ENCODE results near the gene HEATR3. TPM values are rescaled to one million over a fixed set of nuclear protein-coding genes. Genes with fewer than 3 reads are reported as not detected.

HEATR3 gene
- total and polyA plus RNA-seq, 2 of the 8 experiments (the other 6 are each of a cell fraction or from before 2014, with no cell fraction given): 13.0 to 29.2 TPM

- Histone ChIP-seq H2BK12ac (ENCODE audit: low read depth, low read length) (no peak overlapping the region), H2AFZ (ENCODE audit: low read length) (no peak overlapping the region), H3K9ac (replicated peaks in 1 of 4; ENCODE audit: extremely low read depth in 1 of 4, low read depth in 3 of 4, low read length in 3 of 4) (no peak overlapping the region), H2BK5ac (ENCODE audit: low read depth, low read length) (no peak overlapping the region), H3K23ac (ENCODE audit: insufficient read length) (no peak overlapping the region), H2BK15ac (ENCODE audit: low read length) (no peak overlapping the region), H3K4ac (replicated peaks; ENCODE audit: insufficient read length, low read depth, low read length) (no peak overlapping the region), H3K79me1 (ENCODE audit: low read depth, low read length) (no peaks in the 10 kb centered on the region; the same call in 1 of the 2 replicates), H2AK5ac (ENCODE audit: low read depth, low read length) (no peak overlapping the region), H4K91ac (replicated peaks; ENCODE audit: insufficient read length, low read length) (no peak overlapping the region), H4K5ac (ENCODE audit: insufficient read length, low read depth, low read length) (no peak overlapping the region), H3K14ac (ENCODE audit: insufficient read length) (no peak overlapping the region), H3K9me3 (ENCODE audit: insufficient read depth in 2 of 2, low read depth in 1 of 2, low read length in 1 of 2) (peaks cover 0 to 8% of the 10 kb centered on the region in 2 experiments; a peak in 1 of 4 replicates), H3K79me2 (ENCODE audit: control insufficient read depth in 1 of 2, insufficient read depth in 2 of 2, low read length in 2 of 2) (no peaks in the 10 kb centered on the region), H2BK20ac (ENCODE audit: low read length) (no peak overlapping the region), H3K4me3 (ENCODE audit: extremely low read depth in 1 of 4, insufficient read depth in 2 of 4, low read depth in 3 of 4, low read length in 4 of 4) (no peak overlapping the region), H3K4me2 (ENCODE audit: insufficient read depth in 1 of 2, low read depth in 2 of 2, low read length in 2 of 2) (no peak overlapping the region), H4K8ac (ENCODE audit: extremely low read depth, insufficient read depth, low read length) (no peak overlapping the region), H3K23me2 (ENCODE audit: low read depth, low read length) (no peaks in the 10 kb centered on the region), H2BK120ac (replicated peaks; ENCODE audit: low read depth, low read length) (no peak overlapping the region), H3K36me3 (ENCODE audit: control insufficient read depth in 2 of 4, insufficient read depth in 4 of 4, low read length in 3 of 4) (no peaks in the 10 kb centered on the region), H3K56ac (replicated peaks; ENCODE audit: insufficient read length, low read depth, low read length) (no peak overlapping the region), H3K27me3 (replicated peaks in 1 of 4; ENCODE audit: control insufficient read depth in 3 of 4, extremely low read depth in 1 of 4, insufficient read depth in 3 of 4, low read length in 3 of 4) (no peaks in the 10 kb centered on the region; a peak in 1 of 7 replicates), H3K4me1 (replicated peaks in 1 of 4; ENCODE audit: control insufficient read depth in 3 of 4, insufficient read depth in 4 of 4, low read length in 3 of 4) (no peaks in the 10 kb centered on the region), H3K27ac (ENCODE audit: low read depth, low read length) (no peak overlapping the region), H4K20me1 (replicated peaks in 1 of 2; ENCODE audit: control insufficient read depth in 1 of 2, insufficient read depth in 2 of 2, low read length in 2 of 2) (no peaks in the 10 kb centered on the region), H3K18ac (ENCODE audit: extremely low read depth, low read length) (no peak overlapping the region)
- WGBS, 2 experiments (ENCODE audit: extremely low coverage in 1 of 2, insufficient coverage in 1 of 2, insufficient read length in 1 of 2, insufficient replicate concordance in 2 of 2, low coverage in 1 of 2, low lambda C conversion rate in 2 of 2, missing lambda C conversion rate in 1 of 2): 93% methylated on average over 4 of the region's 4 CpGs; no CpG with 5 or more reads in 1 of the 2 experiments
- POLR2A ChIA-PET (ENCODE audit: partially characterized antibody): no interaction called here
- DNase-seq (ENCODE audit: low read depth in 1 of 2, low spot score in 2 of 2): no peak
- CTCF ChIA-PET (ENCODE audit: partially characterized antibody): interaction anchor here (1.1 kb wide), 1 partner anchor 31 kb away, joined by 3 read pairs; the partner anchor contains the start of gene CNEP1R1
- FAIRE-seq: no peak
- TF ChIP-seq SIN3A (conservative IDR thresholded peaks at IDR 0.05 in 1 of 2, IDR thresholded peaks at IDR 0.05 in 1 of 2; ENCODE audit: low read depth in 1 of 2, low read length in 2 of 2) (no peak), YY1 (IDR thresholded peaks at IDR 0.05; ENCODE audit: low read depth, low read length) (no peak), CTCF (IDR thresholded peaks at IDR 0.05; ENCODE audit: control extremely low read depth in 1 of 3, insufficient read depth in 1 of 3, low read depth in 1 of 3, low read length in 3 of 3) (no peak), ATF3 (IDR thresholded peaks at IDR 0.05; ENCODE audit: insufficient read depth, low read depth, low read length) (no peak), RFX5 (IDR thresholded peaks at IDR 0.05; ENCODE audit: borderline replicate concordance, low read depth, low read length) (no peak), BCL11A (IDR thresholded peaks at IDR 0.05; ENCODE audit: low read depth in 2 of 2, low read length in 2 of 2) (no peak), SIRT6 (IDR thresholded peaks at IDR 0.05; ENCODE audit: low read length) (no peak), RAD21 (IDR thresholded peaks at IDR 0.05 in 1 of 2, conservative IDR thresholded peaks at IDR 0.05 in 1 of 2; ENCODE audit: low read depth in 2 of 2, low read length in 2 of 2) (no peak), CTBP2 (IDR thresholded peaks at IDR 0.05; ENCODE audit: borderline replicate concordance, insufficient read depth, insufficient read length, low read length) (no peak), KDM4A (IDR thresholded peaks at IDR 0.05; ENCODE audit: low read depth, low read length, severe bottlenecking) (no peak)
Observed at GRCh38 chr16:50056226-50056625, 9.5 kb upstream of the HEATR3 start.
